T-helper 1 cell treated with Interleukin-12 subunit alpha and Interleukin-12 subunit beta and Interleukin-4 antibody, amounts not matched to agents 30 ng/mL and 1 ng/mL, for 36 hours (primary cell): ENCODE results near the gene LRP1B. TPM values are rescaled to one million over a fixed set of nuclear protein-coding genes. Genes with fewer than 3 reads are reported as not detected.

ENCODE experiments used
- intact Hi-C: fragments of 100-400 bp; cut with micrococcal nuclease; formaldehyde crosslinking; loops from one replicate; pipeline ENCODE4 v1.15.1; 2024
- total RNA-seq: library from RNA; stranded (reverse); gene quantifications from 2 replicates; pipeline ENCODE4 v1.2.3, GENCODE V29; 2022

Gene LRP1B
- total RNA-seq, 1 donor from 2014 or later, result not detected

DNA sequence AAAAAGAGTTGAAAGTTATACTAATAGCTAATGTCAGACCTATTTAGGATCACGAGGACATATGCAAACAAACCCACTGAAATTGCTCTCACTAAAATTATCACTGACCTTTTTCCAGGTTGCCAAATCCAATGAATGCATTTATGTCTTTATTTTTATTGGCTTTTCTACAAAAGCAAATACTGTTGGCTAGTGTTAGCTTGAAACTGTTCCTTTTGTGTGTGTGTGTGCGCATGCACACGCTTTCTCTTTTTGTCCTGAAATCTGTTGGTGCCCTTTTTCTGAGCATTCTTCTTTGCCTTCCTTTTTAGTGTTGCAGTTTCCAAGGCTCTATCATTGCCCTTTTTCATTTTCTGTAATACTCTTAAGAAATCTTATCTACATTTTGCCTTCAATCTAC, 1269.2 kb downstream of the LRP1B start:
- intact Hi-C loops, result no loop called here

DNA sequence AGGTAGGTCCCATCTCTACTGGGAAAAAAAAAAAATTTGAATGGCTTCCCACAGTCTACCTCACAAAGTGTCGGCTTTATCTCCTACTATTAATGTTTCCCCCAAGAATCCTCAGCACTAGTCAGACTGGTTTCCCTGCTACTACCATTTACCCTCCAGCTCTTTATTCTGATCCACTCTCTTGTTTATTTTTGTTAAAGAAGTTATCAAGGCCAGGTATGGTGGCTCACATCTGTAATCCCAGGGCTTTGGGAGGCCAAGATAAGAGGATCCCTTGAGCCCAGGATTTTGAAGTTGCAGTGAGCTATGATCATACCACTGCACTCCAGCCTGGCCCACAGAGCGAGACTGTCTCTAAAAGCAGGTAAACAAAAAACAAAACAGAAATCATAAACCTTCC, 1275.3 kb downstream of the LRP1B start:
- intact Hi-C loops, result no loop called here

- intact Hi-C loops, result no loop called here
Measured at GRCh38 chr2:140851258-140851981, 1279.4 kb downstream of the LRP1B start.

DNA sequence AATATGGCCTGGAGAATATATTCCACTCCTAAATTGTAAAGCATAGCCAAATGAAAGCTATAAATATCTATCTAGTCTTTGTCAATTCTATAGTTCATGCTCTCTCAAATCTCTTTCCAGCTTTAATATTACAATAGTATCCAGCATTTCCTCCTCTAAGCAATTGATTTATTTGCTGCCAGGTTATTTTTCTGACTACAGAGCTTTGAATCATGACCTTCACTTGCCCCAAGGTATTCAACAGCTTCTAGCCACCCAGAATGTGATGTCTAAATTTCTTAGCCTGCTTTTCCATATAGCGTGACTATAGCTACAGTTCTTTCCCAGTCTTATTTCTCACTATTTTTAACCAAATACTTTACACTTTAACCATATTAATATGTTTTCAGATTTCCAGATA, 1287.6 kb downstream of the LRP1B start:
- intact Hi-C loops, result no loop called here

DNA sequence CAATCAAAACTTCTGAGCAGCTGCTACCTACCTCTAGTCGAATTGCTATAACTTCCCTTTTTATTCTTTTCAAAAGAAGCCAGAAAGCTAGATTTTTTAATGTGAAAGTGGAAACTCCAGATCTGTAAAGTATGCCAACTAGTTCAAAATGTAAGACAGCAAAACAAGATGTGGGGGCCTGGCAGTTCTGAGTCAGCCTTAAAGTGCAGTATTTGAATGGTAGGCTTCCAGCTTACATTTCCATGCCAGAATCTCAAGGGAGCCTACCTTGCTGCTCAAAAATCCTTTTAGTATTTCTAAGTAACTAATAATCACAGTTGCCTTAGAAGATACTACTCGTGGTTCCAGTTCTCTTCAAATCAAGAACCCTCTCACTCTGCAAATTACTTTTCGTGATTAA, 1288.7 kb downstream of the LRP1B start:
- intact Hi-C loops, result no loop called here

DNA sequence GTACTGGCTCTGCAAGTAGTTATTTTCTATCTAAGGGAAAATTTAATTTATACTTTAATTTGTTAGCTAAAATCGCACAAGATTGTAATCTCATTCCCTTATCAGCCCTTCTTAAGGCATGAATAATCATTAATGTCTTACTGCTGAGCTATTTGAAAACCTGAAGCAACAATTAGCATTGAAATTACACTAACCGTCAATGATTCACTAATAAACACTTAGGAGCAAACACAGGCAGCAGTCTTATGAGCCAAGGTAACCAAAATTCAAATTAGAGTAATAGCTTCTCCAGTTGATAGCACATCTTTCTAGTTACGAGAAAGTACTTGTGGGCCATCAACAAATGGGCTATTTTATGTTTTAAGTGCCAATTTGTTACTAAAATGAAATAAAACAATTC, 1289.7 kb downstream of the LRP1B start:
- intact Hi-C loops, result no loop called here

- intact Hi-C loops, result no loop called here
Measured at GRCh38 chr2:140836826-140837225, 1294.0 kb downstream of the LRP1B start.

DNA sequence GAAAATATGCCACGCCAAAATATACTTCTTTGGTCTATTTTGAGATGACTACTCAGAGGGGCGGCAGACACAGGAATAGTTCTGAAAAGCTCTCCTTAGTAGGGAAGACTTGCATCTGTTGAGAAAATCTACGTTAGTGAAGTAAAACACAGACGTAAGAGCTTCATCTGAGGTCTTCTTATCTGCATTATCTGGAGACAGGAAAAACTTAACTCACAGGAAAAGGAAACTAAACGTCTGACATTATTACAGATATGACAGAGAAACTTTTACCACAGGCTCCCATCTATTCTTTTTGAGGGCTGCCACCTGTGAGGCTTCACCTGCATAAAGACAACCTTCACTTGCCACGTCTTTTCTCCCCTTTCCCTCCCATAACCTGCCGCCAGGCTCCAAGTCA, 1295.7 kb downstream of the LRP1B start:
- intact Hi-C loops, result no loop called here

DNA sequence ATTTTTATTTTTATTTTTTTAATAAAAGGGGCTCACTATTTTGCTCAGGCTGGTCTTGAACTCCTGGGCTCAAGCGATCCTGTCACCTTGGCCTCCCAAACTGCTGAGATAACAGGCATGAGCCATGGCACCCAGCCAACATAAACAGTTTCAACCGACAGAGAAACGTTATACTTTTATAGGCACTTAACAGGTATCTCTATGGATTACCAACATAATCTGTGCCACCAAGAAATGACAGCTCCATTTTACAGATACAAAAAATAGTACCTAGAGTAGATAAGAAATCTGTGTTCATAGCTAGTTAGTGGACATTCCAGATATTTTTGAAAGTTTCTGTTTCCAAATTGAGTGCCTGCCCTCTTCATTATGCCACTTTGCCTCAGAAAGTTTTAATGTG, 1316.7 kb downstream of the LRP1B start:
- intact Hi-C loops, result no loop called here

- intact Hi-C loops, result no loop called here
Measured at GRCh38 chr2:140808820-140809219, 1322.0 kb downstream of the LRP1B start.

GRCh38 chr2:140808211-140808610, 1322.6 kb downstream of the LRP1B start:
- intact Hi-C loops, result no loop called here

GRCh38 chr2:140804700-140805260, 1326.0 kb downstream of the LRP1B start:
- intact Hi-C loops, result no loop called here

DNA sequence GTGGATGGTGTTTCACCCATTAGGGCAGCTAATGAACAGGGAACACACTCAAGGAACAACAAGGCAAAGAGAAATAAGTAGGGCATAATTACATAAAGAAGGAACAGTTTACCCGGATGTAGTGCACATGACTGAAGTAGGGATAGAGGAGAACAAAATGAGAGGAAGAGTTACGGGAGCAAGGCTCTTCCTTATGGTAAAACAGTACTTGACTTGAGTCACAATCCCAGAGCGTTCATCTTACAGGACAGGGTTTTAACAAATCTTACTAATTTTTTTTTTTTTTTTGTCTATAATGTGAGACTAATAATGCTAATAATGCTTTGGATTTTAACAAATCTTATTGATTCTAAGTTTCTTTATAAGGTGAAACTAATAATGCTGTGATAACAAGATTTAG, 1329.5 kb downstream of the LRP1B start:
- intact Hi-C loops, result no loop called here

DNA sequence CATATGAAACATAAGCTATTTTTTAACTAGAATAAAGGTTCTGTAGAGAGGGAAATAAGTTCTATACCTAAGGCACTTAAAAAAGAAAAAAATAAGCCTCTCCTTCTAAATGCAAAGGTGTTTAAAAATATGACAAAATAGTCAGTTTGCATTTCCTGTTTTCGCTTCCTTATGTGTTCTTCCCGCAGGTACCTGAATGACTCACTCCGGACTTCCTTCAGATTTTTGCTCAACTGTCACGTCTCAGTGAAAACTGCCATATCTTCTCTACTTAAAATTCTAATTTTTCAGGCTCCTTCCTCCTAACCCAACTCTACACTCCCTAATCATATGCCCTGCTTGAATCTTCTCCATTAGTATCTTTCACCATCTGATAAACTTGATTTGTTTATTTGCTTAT, 1333.1 kb downstream of the LRP1B start:
- intact Hi-C loops, result no loop called here

- intact Hi-C loops, result no loop called here
Measured at GRCh38 chr2:140791802-140792201, 1339.0 kb downstream of the LRP1B start.

GRCh38 chr2:140786585-140786984, 1344.2 kb downstream of the LRP1B start:
- intact Hi-C loops, result no loop called here

GRCh38 chr2:140775411-140775810, 1355.4 kb downstream of the LRP1B start:
- intact Hi-C loops, result no loop called here

DNA sequence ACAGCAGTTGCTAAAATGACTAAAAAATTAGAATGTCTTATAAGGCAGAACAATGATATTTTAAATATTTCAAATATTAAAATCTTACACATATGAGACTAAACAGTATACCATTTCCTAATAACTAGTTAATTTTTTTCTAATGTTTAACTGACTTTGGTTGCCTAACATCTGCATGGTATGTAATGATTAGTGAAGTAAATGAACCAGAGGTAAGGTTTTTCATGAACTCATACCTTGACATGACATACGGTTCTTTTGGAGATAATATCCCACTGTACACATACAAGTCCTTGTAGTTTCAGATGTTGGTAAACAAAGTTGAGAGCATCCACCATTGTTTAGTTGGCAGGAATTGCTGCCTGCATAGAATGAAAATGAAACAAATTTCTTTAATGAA, 1360.2 kb downstream of the LRP1B start:
- intact Hi-C loops, result no loop called here

DNA sequence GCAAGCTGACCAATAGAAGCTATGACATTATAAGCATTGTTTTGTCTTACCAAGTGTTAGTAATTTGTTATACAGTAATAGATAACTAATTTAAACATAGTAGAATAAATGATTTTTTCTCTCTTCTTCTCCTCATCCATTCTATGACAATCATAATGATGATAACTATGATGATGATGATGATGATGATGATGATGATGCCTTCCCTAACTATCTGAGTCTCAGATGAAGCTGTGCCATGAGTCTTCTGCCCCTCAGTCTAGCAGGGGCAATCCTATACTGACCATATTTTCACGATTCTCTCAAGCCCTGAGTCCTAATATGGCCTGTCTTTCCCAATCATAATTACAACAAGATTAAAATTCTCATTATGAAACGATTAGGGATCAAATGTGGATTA, 1369.0 kb downstream of the LRP1B start:
- intact Hi-C loops, result no loop called here

DNA sequence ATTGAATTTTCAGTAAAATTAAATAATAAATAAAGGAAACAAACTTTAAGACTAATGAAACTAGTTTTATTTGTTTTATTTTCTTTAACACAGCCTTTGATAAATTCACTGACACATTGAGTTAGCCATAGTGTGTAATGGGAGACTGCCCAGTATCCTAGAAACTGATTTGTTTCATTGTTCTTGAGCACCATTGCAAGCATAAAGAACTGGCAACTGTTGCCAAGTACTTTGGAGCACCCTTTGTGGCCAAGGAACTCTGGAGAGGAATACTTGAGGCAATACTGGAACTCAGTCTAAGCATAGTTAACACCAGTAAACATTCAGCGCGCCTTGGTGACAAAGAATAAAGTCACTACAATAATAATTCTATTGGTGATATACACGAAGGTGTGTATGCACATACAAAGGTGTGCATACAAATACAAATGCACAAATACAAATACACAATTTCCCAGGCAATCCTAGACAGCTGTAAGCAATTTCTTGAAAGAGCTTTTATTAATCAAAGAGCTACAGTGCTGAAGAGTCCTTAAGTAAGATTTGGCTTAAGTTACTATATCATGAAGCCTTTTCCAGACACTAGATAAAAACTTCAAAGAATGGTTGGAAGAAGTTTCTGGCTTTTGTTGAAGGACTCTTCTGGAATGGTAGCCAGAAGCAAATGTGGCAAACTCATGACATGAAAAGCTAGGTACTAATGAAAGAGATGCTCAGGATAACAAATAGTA, 1371.2 kb downstream of the LRP1B start:
- intact Hi-C loops, result no loop called here

DNA sequence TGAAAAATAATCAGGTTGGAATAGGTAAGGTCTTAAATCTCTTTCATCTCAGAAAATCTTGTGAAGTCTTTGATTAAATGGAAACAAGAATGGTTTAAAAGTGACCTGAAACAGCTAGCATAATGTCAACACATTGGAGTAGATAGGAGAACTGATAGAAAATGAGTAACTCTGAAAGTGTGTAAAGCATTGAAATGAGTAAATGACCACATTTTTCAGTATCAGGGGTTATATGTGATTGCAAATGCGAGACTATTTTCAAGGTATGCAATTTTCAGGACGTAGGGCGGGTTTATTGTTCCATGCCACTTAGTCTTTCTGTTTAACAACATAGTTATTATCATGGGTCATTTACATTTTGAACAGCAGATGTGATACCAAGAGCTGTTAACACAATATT, 1383.2 kb downstream of the LRP1B start:
- intact Hi-C loops, result no loop called here

GRCh38 chr2:140747090-140747489, 1383.7 kb downstream of the LRP1B start:
- intact Hi-C loops, result no loop called here

DNA sequence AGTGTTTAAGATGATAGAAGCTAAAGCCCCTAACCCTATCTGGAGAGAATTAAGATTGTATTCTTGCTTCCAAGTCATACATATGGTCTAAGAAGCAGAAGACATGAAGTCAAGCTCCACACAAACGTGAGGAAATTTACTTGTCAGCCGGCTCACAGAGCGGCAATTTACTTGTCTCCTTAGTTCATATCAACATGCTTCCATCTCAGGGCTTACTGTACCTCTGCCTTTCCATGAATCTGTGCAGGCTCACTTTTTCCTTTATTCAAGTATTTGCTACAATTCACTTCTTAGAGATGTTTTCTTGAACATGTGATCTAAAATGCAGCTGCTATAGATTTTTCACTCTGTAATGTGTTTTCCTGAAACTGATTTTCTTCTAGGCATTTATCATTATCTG, 1386.4 kb downstream of the LRP1B start:
- intact Hi-C loops, result no loop called here
